ENCODE results near the gene PTX3. TPM values are rescaled to one million over a fixed set of nuclear protein-coding genes. Genes with fewer than 3 reads are reported as not detected.

PTX3 gene
- total RNA-seq, 5 donors from 2014 or later (not counting 1 experiment from before 2014, with no cell fraction given): 0.18 to 0.25 (median 0.20) TPM; not detected in 2

GRCh38 chr3:157441102-157441624 lies 4.5 kb downstream of the PTX3 start:
- no peak overlapping the region for H3K27ac Mint-ChIP-seq
- H3K36me3 Mint-ChIP-seq: no peaks in the 10 kb centered on the region
- H3K27ac ChIP-seq (ENCODE audit: low read length): no peak overlapping the region
- no peak overlapping the region for H3K4me3 ChIP-seq (ENCODE audit: control insufficient read depth in 1 of 2, extremely low read depth in 1 of 2, low read length in 1 of 2)
- H3K27me3 ChIP-seq (replicated peaks in 1 of 2; ENCODE audit: control insufficient read depth in 2 of 2, extremely low read depth in 1 of 2, insufficient read depth in 2 of 2, low read length in 1 of 2): peaks cover 2 to 16% of the 10 kb centered on the region in 2 experiments
- ChIA-PET CTCF (no interaction called here), POLR2A (no interaction called here)
- no peaks in the 10 kb centered on the region for H3K9me3 ChIP-seq
- H3K9me3 Mint-ChIP-seq: no peaks in the 10 kb centered on the region
- ATAC-seq (replicated peaks in 1 of 4) (no peak), DNase-seq (no peak)
- peaks cover 3 to 10% (median 5%) of the 10 kb centered on the region in 3 donors for H3K4me1 Mint-ChIP-seq
- no peak overlapping the region for H3K4me3 Mint-ChIP-seq
- H3K4me1 ChIP-seq (ENCODE audit: control insufficient read depth in 1 of 2, extremely low read depth in 1 of 2, insufficient read depth in 2 of 2, low read length in 2 of 2): peaks cover 5 to 6% of the 10 kb centered on the region in 2 experiments
- H3K36me3 ChIP-seq (ENCODE audit: control insufficient read depth in 2 of 2, extremely low read depth in 1 of 2, insufficient read depth in 1 of 2, low read length in 1 of 2): no peaks in the 10 kb centered on the region
- H3K27me3 Mint-ChIP-seq: peaks cover 21 to 29% of the 10 kb centered on the region in 2 donors
- 92% methylated on average over 1 of the region's 2 CpGs for WGBS (ENCODE audit: insufficient coverage)

DNA sequence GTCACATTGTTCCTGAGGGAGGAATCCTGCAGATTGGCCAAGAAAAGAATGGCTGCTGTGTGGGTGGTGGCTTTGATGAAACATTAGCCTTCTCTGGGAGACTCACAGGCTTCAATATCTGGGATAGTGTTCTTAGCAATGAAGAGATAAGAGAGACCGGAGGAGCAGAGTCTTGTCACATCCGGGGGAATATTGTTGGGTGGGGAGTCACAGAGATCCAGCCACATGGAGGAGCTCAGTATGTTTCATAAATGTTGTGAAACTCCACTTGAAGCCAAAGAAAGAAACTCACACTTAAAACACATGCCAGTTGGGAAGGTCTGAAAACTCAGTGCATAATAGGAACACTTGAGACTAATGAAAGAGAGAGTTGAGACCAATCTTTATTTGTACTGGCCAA lies 6.1 kb downstream of the PTX3 start:
- H3K4me3 Mint-ChIP-seq: no peak overlapping the region
- WGBS (ENCODE audit: insufficient coverage): no CpG with 5 or more reads among the region's 2 CpGs

DNA sequence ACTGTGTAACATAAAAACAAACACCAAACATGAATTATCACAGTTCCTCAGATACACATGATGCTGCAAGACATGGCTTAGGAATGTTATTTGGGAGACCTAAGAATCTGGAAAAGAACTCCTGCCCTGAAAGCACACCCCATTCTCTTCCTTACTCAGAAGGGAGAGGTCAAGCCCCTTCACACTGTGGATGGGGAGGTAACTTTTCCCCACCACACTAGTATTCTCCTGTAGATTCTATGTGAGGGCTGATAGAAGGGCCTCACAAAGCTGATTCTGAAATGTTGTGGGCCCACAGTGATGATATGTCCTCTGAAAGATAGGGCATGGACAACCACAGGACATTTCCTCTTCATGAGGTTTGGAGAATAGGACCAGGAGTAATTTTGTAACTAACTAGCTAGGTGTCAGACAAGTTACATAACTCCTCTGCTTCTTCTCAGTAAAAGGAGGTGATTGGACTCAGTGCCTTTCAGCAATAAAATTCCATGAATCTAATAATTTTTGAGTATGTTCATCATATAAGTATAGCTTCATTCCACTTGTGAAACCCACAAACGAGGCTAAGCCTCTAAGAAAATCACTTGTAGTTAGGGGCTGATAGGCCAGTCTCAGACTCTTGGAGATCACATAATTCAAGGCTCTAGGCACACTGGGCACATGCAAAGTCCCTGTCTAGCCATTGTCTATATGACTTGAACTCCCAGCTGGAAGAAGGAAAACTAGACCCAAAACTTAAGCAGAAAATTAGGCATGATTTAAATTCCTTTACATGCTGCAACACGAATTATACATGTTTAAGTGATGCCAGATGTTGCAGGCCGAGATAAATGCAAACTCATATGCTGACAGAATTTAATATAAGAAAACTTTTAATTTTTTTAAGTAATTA lies 7.5 kb downstream of the PTX3 start:
- WGBS (ENCODE audit: insufficient coverage): no CpG with 5 or more reads among the region's 3 CpGs
- H3K36me3 ChIP-seq (ENCODE audit: control insufficient read depth in 2 of 2, extremely low read depth in 1 of 2, insufficient read depth in 1 of 2, low read length in 1 of 2): no peaks in the 10 kb centered on the region
- Mint-ChIP-seq H3K27ac (no peak overlapping the region), H3K4me1 (no peaks in the 10 kb centered on the region), H3K4me3 (no peak overlapping the region), H3K9me3 (no peaks in the 10 kb centered on the region), H3K27me3 (peaks cover 3 to 4% of the 10 kb centered on the region in 2 donors), H3K36me3 (no peaks in the 10 kb centered on the region)
- no peaks in the 10 kb centered on the region for H3K4me1 ChIP-seq (ENCODE audit: control insufficient read depth in 1 of 2, extremely low read depth in 1 of 2, insufficient read depth in 2 of 2, low read length in 2 of 2)
- ATAC-seq (replicated peaks in 1 of 4) (no peak), DNase-seq (no peak)
- H3K27ac ChIP-seq (ENCODE audit: low read length): no peak overlapping the region
- ChIA-PET CTCF (no interaction called here), POLR2A (no interaction called here)
- H3K4me3 ChIP-seq (ENCODE audit: control insufficient read depth in 1 of 2, extremely low read depth in 1 of 2, low read length in 1 of 2): no peak overlapping the region
- no peaks in the 10 kb centered on the region for H3K9me3 ChIP-seq
- no peaks in the 10 kb centered on the region for H3K27me3 ChIP-seq (replicated peaks in 1 of 2; ENCODE audit: control insufficient read depth in 2 of 2, extremely low read depth in 1 of 2, insufficient read depth in 2 of 2, low read length in 1 of 2)

More for the DNA sequence above, 6.1 kb downstream of the PTX3 start:
- H3K9me3 Mint-ChIP-seq: no peaks in the 10 kb centered on the region
- no peak overlapping the region for H3K4me3 ChIP-seq (ENCODE audit: control insufficient read depth in 1 of 2, extremely low read depth in 1 of 2, low read length in 1 of 2)
- CTCF ChIA-PET: interaction anchor here in 1 of 2 donors (0.6 kb wide), 1 partner anchor 9 kb away, joined by 3 read pairs; no protein-coding TSS in a partner anchor
- peaks cover 0 to 8% of the 10 kb centered on the region in 2 experiments for H3K27me3 ChIP-seq (replicated peaks in 1 of 2; ENCODE audit: control insufficient read depth in 2 of 2, extremely low read depth in 1 of 2, insufficient read depth in 2 of 2, low read length in 1 of 2)
- H3K4me1 Mint-ChIP-seq: no peaks in the 10 kb centered on the region
- no peaks in the 10 kb centered on the region for H3K36me3 ChIP-seq (ENCODE audit: control insufficient read depth in 2 of 2, extremely low read depth in 1 of 2, insufficient read depth in 1 of 2, low read length in 1 of 2)
- H3K4me1 ChIP-seq (ENCODE audit: control insufficient read depth in 1 of 2, extremely low read depth in 1 of 2, insufficient read depth in 2 of 2, low read length in 2 of 2): peaks cover 2 to 5% of the 10 kb centered on the region in 2 experiments
- no peak overlapping the region for H3K27ac Mint-ChIP-seq
- DNase-seq (no peak), ATAC-seq (replicated peaks in 1 of 4) (no peak)
- H3K36me3 Mint-ChIP-seq: no peaks in the 10 kb centered on the region
- H3K27ac ChIP-seq (ENCODE audit: low read length): no peak overlapping the region
- H3K9me3 ChIP-seq: no peaks in the 10 kb centered on the region
- POLR2A ChIA-PET: no interaction called here
- H3K27me3 Mint-ChIP-seq: peaks cover 10 to 17% of the 10 kb centered on the region in 2 donors

DNA sequence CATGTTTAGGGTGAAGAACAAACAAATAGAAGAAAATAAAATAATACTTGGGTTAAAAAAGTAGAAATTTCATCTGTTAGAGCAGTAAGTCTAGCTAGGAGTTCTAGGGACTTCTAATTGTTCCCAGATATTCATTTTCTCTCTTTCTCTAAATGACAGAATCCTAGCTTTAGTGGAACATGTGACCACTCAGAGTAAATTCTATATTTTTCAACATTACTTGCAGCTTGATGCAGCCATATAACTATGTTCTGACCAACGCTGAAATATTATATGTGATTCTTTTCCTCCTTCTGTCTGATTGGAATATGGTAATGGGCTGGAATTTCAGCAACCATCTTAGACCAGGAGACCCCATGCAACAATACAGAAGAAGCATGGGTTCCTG lies 8.1 kb downstream of the PTX3 start:
- Mint-ChIP-seq H3K36me3 (no peaks in the 10 kb centered on the region), H3K27me3 (peaks cover 0 to 2% of the 10 kb centered on the region in 2 donors), H3K4me1 (no peaks in the 10 kb centered on the region), H3K4me3 (no peak overlapping the region), H3K27ac (no peak overlapping the region), H3K9me3 (no peaks in the 10 kb centered on the region)
- DNase-seq (no peak), ATAC-seq (replicated peaks in 1 of 4) (no peak)
- POLR2A ChIA-PET: no interaction called here
- Histone ChIP-seq H3K9me3 (no peaks in the 10 kb centered on the region), H3K36me3 (ENCODE audit: control insufficient read depth in 2 of 2, extremely low read depth in 1 of 2, insufficient read depth in 1 of 2, low read length in 1 of 2) (no peaks in the 10 kb centered on the region), H3K27me3 (replicated peaks in 1 of 2; ENCODE audit: control insufficient read depth in 2 of 2, extremely low read depth in 1 of 2, insufficient read depth in 2 of 2, low read length in 1 of 2) (no peaks in the 10 kb centered on the region), H3K4me1 (ENCODE audit: control insufficient read depth in 1 of 2, extremely low read depth in 1 of 2, insufficient read depth in 2 of 2, low read length in 2 of 2) (no peaks in the 10 kb centered on the region), H3K27ac (ENCODE audit: low read length) (no peak overlapping the region), H3K4me3 (ENCODE audit: control insufficient read depth in 1 of 2, extremely low read depth in 1 of 2, low read length in 1 of 2) (no peak overlapping the region)
- WGBS (ENCODE audit: insufficient coverage): no CpG with 5 or more reads among the region's 1 CpG
- CTCF ChIA-PET: no interaction called here

DNA sequence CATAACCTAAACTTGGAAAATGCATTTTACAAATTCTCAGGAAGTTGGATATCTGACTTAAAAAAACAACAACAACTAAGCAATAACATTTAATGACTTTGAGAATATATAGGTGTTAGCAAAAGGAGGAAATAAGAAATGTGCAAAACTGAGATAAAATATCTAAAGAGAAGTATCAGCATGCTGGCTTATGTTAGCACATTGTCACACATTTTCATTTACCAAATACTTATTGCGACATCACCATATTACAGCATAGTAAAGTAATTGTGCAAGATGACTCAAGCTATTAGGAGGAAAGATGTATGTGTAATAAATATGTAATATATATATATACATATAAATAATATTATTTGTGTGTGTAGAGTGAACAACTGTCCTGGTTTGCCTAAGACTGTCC lies 9.2 kb downstream of the PTX3 start:
- H3K27ac ChIP-seq (ENCODE audit: low read length): no peak overlapping the region
- no peak overlapping the region for H3K4me3 ChIP-seq (ENCODE audit: control insufficient read depth in 1 of 2, extremely low read depth in 1 of 2, low read length in 1 of 2)
- no peaks in the 10 kb centered on the region for H3K4me1 Mint-ChIP-seq

DNA sequence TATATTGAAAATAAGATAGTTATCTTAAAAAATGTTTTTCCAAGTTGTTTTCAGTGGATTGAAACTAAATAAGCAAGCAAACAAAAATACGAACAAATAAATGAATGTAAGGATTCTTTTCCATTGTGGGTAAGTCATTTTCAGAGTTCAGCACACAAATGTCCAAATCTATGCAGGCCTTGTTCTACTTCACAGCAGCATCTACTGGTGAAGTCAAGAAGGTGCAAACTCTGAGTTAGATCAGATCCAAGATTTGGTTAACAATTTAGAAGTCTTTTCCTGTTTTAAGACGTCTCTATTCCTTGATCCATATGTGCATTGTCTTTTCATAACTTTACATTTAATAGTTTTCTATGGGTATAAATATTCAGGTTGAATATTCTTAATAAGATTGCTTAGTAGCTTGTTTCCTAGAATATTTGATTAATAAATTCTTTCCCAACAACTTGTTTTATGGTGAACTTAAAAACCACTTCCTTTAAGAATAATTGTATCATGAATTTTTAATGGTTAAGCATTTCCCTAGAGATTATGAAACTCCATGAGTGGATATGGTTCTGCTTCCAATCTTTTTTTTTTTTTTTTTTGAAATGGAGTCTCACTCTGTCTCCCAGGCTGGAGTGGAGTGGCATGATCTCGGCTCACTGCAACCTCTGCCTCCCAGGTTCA lies 10.5 kb downstream of the PTX3 start:
- no peaks in the 10 kb centered on the region for H3K27me3 Mint-ChIP-seq
- POLR2A ChIA-PET: no interaction called here
- no peaks in the 10 kb centered on the region for H3K36me3 ChIP-seq (ENCODE audit: control insufficient read depth in 2 of 2, extremely low read depth in 1 of 2, insufficient read depth in 1 of 2, low read length in 1 of 2)
- ATAC-seq (replicated peaks in 1 of 4) (no peak), DNase-seq (no peak)
- H3K4me1 Mint-ChIP-seq: no peaks in the 10 kb centered on the region
- H3K9me3 Mint-ChIP-seq: no peaks in the 10 kb centered on the region
- CTCF ChIA-PET: interaction anchor here (0.7 kb wide), 3 partner anchors 46 to 969 kb away, joined by 3 to 6 read pairs (median 3); no protein-coding TSS in a partner anchor
- H3K9me3 ChIP-seq: no peaks in the 10 kb centered on the region
- no peaks in the 10 kb centered on the region for H3K36me3 Mint-ChIP-seq
- no peaks in the 10 kb centered on the region for H3K27me3 ChIP-seq (replicated peaks in 1 of 2; ENCODE audit: control insufficient read depth in 2 of 2, extremely low read depth in 1 of 2, insufficient read depth in 2 of 2, low read length in 1 of 2)
- no peak overlapping the region for H3K4me3 ChIP-seq (ENCODE audit: control insufficient read depth in 1 of 2, extremely low read depth in 1 of 2, low read length in 1 of 2)
- H3K27ac Mint-ChIP-seq: no peak overlapping the region
- no peak overlapping the region for H3K4me3 Mint-ChIP-seq
- H3K4me1 ChIP-seq (ENCODE audit: control insufficient read depth in 1 of 2, extremely low read depth in 1 of 2, insufficient read depth in 2 of 2, low read length in 2 of 2): no peaks in the 10 kb centered on the region
- WGBS (ENCODE audit: insufficient coverage): no CpG with 5 or more reads among the region's 3 CpGs
- H3K27ac ChIP-seq (ENCODE audit: low read length): no peak overlapping the region

More for the DNA sequence above, 9.2 kb downstream of the PTX3 start:
- Mint-ChIP-seq H3K27me3 (no peaks in the 10 kb centered on the region), H3K36me3 (no peaks in the 10 kb centered on the region), H3K9me3 (no peaks in the 10 kb centered on the region), H3K27ac (no peak overlapping the region), H3K4me3 (no peak overlapping the region)
- WGBS (ENCODE audit: insufficient coverage): no CpG with 5 or more reads among the region's 1 CpG
- Histone ChIP-seq H3K27me3 (replicated peaks in 1 of 2; ENCODE audit: control insufficient read depth in 2 of 2, extremely low read depth in 1 of 2, insufficient read depth in 2 of 2, low read length in 1 of 2) (no peaks in the 10 kb centered on the region), H3K4me1 (ENCODE audit: control insufficient read depth in 1 of 2, extremely low read depth in 1 of 2, insufficient read depth in 2 of 2, low read length in 2 of 2) (no peaks in the 10 kb centered on the region), H3K36me3 (ENCODE audit: control insufficient read depth in 2 of 2, extremely low read depth in 1 of 2, insufficient read depth in 1 of 2, low read length in 1 of 2) (no peaks in the 10 kb centered on the region), H3K9me3 (no peaks in the 10 kb centered on the region)
- POLR2A ChIA-PET: no interaction called here
- DNase-seq (no peak), ATAC-seq (replicated peaks in 1 of 4) (no peak)
- CTCF ChIA-PET: no interaction called here

Data from T-cell (primary cell).